Liver (tissue), 3 donors: Measurements from ENCODE around the gene ENPP7.

Source experiments
- CTCF ChIP-seq: fragments of 150-350 bp; IDR thresholded peaks from 2 replicates; pipeline ENCODE4 v1.5.1; 2017; ENCODE audit warnings: improper control_type of control experiment, low read depth, low read length; ENCODE audit not compliant: missing input control
- EGR1 ChIP-seq, 2 donors: IDR thresholded peaks; 2 replicates each; pipeline ENCODE4 v1.6.1; 2016 to 2018; ENCODE audit warnings: antibody characterized with exemption in 2 of 2, low read depth in 2 of 2
- GABPA ChIP-seq, 2 donors: IDR thresholded peaks in 1 of 2; conservative IDR thresholded peaks in 1 of 2; 2 replicates each; pipeline ENCODE4 v1.6.1; 2016; ENCODE audit warnings: antibody characterized with exemption in 2 of 2, mild to moderate bottlenecking in 1 of 2, moderate library complexity in 1 of 2
- HNF4A ChIP-seq, 2 donors: conservative IDR thresholded peaks; 2 replicates each; pipeline ENCODE4 v1.6.1; 2016; ENCODE audit warnings: antibody characterized with exemption in 2 of 2, mild to moderate bottlenecking in 2 of 2
- HNF4G ChIP-seq: IDR thresholded peaks from 2 replicates; pipeline ENCODE4 v1.6.1; 2016; ENCODE audit warnings: antibody characterized with exemption
- JUND ChIP-seq, 2 donors: IDR thresholded peaks; 2 replicates each; pipeline ENCODE4 v1.6.1; 2016; ENCODE audit warnings: antibody characterized with exemption in 2 of 2
- MAX ChIP-seq: IDR thresholded peaks from 2 replicates; pipeline ENCODE4 v1.6.1; 2016; ENCODE audit warnings: antibody characterized with exemption
- RAD21 ChIP-seq, 2 donors: IDR thresholded peaks; 2 replicates each; pipeline ENCODE4 v1.6.1; 2016; ENCODE audit warnings: antibody characterized with exemption in 2 of 2, mild to moderate bottlenecking in 2 of 2
- RXRA ChIP-seq, 2 donors: IDR thresholded peaks; 2 replicates each; pipeline ENCODE4 v1.6.1; 2017 to 2018; ENCODE audit warnings: antibody characterized with exemption in 2 of 2, mild to moderate bottlenecking in 1 of 2
- SP1 ChIP-seq: IDR thresholded peaks from 2 replicates; pipeline ENCODE4 v1.6.1; 2018; ENCODE audit warnings: antibody characterized with exemption, mild to moderate bottlenecking
- TAF1 ChIP-seq: conservative IDR thresholded peaks from 2 replicates; pipeline ENCODE4 v1.6.1; 2016; ENCODE audit warnings: antibody characterized with exemption, mild to moderate bottlenecking
- YY1 ChIP-seq: IDR thresholded peaks from 2 replicates; pipeline ENCODE4 v1.6.1; 2016; ENCODE audit warnings: antibody characterized with exemption, mild to moderate bottlenecking
- TF ChIP-seq, protein P1 (sequence below): IDR thresholded peaks from 2 replicates; pipeline ENCODE4 v1.6.1; 2016; ENCODE audit warnings: antibody characterized with exemption, mild to moderate bottlenecking
- donor health status: healthy.
- donor health status: healthy.

DNA sequence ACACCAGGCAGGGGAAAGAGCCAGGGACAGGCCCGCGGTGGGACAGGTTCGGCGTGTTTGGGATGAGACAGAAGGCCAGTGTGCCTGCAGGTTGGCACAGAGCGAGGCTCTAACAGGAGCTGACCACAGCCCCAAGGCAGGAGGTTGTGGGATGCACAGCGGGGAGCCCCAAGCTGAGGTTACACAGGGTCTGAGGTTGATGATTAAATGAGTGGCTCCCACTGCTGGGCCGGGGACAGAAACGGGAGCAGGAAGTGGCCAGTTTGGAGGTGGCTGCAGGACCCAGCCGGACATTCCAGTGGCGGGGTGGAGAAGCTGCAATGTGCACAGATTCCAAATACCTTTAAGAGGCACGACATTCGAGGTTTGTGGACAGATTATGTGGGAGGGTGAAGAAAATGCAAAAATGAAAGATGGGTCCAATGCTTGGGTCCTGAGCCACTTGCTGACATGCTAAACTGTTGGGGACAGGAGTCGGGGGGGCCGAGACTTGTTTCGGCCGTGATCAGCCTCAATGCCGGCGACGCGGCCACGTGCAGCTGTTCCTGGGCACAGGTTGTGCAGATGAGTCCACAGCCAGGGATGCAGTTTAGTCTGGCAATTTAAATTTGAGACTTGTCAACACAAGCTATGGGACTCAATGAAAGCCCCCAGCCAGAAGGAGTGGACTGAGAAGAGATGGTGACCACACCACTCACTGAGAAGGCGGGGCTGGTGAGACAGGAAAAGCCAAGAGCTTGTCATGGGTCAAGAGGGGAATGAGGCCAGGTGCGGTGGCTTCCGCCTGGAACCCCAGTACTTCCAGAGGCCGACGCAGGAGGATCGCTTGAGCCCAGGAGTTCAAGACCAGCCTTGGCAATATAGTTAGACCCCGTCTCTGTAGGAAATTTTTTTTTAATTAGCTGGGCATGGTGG lies 8.7 kb downstream of the ENPP7 start:
- TF ChIP-seq CTCF = no peak
- TF ChIP-seq HNF4G = no peak
- no peak for TF ChIP-seq GABPA (IDR thresholded peaks at IDR 0.05 in 1 of 2, conservative IDR thresholded peaks at IDR 0.05 in 1 of 2)
- no peak for TF ChIP-seq SP1
- no peak for TF ChIP-seq MAX
- TF ChIP-seq RXRA (IDR thresholded peaks at IDR 0.05) = no peak
- no peak for TF ChIP-seq EGR1 (IDR thresholded peaks at IDR 0.05; ENCODE audit: low read depth in 2 of 2)
- TF ChIP-seq TAF1 = no peak
- no peak for TF ChIP-seq JUND (IDR thresholded peaks at IDR 0.05)
- no peak for TF ChIP-seq RAD21 (IDR thresholded peaks at IDR 0.05)
- TF ChIP-seq, protein P1, sequence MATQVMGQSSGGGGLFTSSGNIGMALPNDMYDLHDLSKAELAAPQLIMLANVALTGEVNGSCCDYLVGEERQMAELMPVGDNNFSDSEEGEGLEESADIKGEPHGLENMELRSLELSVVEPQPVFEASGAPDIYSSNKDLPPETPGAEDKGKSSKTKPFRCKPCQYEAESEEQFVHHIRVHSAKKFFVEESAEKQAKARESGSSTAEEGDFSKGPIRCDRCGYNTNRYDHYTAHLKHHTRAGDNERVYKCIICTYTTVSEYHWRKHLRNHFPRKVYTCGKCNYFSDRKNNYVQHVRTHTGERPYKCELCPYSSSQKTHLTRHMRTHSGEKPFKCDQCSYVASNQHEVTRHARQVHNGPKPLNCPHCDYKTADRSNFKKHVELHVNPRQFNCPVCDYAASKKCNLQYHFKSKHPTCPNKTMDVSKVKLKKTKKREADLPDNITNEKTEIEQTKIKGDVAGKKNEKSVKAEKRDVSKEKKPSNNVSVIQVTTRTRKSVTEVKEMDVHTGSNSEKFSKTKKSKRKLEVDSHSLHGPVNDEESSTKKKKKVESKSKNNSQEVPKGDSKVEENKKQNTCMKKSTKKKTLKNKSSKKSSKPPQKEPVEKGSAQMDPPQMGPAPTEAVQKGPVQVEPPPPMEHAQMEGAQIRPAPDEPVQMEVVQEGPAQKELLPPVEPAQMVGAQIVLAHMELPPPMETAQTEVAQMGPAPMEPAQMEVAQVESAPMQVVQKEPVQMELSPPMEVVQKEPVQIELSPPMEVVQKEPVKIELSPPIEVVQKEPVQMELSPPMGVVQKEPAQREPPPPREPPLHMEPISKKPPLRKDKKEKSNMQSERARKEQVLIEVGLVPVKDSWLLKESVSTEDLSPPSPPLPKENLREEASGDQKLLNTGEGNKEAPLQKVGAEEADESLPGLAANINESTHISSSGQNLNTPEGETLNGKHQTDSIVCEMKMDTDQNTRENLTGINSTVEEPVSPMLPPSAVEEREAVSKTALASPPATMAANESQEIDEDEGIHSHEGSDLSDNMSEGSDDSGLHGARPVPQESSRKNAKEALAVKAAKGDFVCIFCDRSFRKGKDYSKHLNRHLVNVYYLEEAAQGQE = no peak
- TF ChIP-seq YY1 = no peak
- TF ChIP-seq HNF4A (conservative IDR thresholded peaks at IDR 0.05) = no peak
